HG03066 (cell line): ENCODE data around the gene KIF1A.

Experiments
- ATAC-seq: cut with Tn5 transposase; IDR thresholded peaks from one replicate; pipeline ENCODE4 v1.9.1; 2021; ENCODE audit warnings: low read depth; ENCODE audit not compliant: unreplicated experiment

KIF1A gene

GRCh38 chr2:240722376-240722775, 97.6 kb downstream of the KIF1A start:
- no peak for ATAC-seq

- no peak for ATAC-seq
Measured at GRCh38 chr2:240721596-240722180, 98.3 kb downstream of the KIF1A start.

- no peak for ATAC-seq
Measured at GRCh38 chr2:240720686-240721595, 99.1 kb downstream of the KIF1A start.

GRCh38 chr2:240719676-240720545, 100.1 kb downstream of the KIF1A start:
- ATAC-seq = no peak

- no peak for ATAC-seq
Measured at GRCh38 chr2:240718896-240719490, 101.0 kb downstream of the KIF1A start.

GRCh38 chr2:240717681-240718581, 102.1 kb downstream of the KIF1A start:
- no peak for ATAC-seq

- ATAC-seq = no peak
Measured at GRCh38 chr2:240717181-240717641, 102.8 kb downstream of the KIF1A start.

- no peak for ATAC-seq
Measured at GRCh38 chr2:240716130-240716798, 103.8 kb downstream of the KIF1A start.

GRCh38 chr2:240714747-240715725, 105.0 kb downstream of the KIF1A start:
- ATAC-seq = no peak

- ATAC-seq = no peak
Measured at GRCh38 chr2:240713928-240714746, 105.9 kb downstream of the KIF1A start.

GRCh38 chr2:240713071-240713927, 106.7 kb downstream of the KIF1A start:
- ATAC-seq = no peak

- no peak for ATAC-seq
Measured at GRCh38 chr2:240712121-240712520, 107.9 kb downstream of the KIF1A start.

GRCh38 chr2:240711701-240712100, 108.3 kb downstream of the KIF1A start:
- ATAC-seq = no peak

- no peak for ATAC-seq
Measured at GRCh38 chr2:240711296-240711695, 108.7 kb downstream of the KIF1A start.

GRCh38 chr2:240708457-240708856, 111.6 kb downstream of the KIF1A start:
- no peak for ATAC-seq

- ATAC-seq = no peak
Measured at GRCh38 chr2:240707821-240708220, 112.2 kb downstream of the KIF1A start.
